ENCODE results near the gene SPATS2.
"Not testable (repeated sequence)": the region's sequence is repeated elsewhere in the genome, so short reads cannot be mapped to it uniquely, and the experiment has no call there.

The SPATS2 gene

GRCh38 chr12:49367381-49368239 is at the start of gene SPATS2:
Gene SPATS2, plus strand, starts transcription at chr12:49367462. Its CDS starts 93,551 bp downstream, at chr12:49461013.
- peak; percentile 68 for DNase-seq

DNA sequence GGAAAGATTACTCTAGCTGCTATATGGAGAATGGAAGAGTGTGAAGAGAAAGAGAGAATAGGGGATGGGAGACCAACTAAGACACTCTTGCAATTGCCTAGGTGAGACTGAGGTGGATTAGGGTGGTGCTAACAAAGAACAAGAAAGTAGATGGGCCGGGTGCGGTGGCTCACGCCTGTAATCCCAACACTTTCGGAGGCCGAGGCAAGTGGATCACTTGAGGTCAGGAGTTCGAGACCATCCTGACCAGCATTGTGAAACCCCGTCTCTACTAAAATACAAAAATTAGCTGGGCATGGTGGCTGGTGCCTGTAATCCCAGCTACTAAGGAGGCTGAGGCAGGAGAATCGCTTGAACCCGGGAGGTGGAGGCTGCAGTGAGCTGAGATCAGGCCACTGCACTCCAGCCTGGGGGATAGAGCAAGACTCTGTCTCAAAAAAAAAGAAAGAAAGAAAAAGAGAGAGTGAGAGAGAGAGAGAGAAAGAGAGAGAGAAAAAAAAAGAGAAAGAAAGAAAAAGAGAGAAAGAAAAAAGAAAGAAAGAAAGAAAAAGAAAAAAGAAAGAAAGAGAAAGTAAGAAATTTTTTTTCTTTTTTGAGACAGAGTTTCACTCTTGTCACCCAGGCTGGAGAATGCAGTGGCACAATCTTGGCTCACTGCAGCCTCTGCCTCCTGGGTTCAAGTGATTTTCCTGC is 46.7 kb upstream of the SPATS2 start:
- not testable (repeated sequence) for DNase-seq

DNA sequence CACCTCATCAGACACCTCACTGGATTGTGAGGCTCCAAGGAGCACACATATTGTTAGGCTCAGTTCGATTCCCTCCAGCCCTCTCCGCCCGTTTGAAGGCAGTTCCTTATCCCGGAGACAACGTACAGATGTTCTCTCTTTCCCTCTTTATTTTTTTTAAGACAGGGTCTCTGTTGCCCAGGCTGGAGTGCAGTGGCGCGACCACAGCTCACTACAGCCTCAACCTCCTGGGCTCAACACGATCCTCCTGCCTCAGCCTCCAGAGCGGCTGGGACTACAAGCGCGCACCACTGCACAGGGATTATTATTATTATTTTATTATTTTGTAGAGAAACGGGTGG is 44.9 kb upstream of the SPATS2 start:
- no peak for DNase-seq

DNA sequence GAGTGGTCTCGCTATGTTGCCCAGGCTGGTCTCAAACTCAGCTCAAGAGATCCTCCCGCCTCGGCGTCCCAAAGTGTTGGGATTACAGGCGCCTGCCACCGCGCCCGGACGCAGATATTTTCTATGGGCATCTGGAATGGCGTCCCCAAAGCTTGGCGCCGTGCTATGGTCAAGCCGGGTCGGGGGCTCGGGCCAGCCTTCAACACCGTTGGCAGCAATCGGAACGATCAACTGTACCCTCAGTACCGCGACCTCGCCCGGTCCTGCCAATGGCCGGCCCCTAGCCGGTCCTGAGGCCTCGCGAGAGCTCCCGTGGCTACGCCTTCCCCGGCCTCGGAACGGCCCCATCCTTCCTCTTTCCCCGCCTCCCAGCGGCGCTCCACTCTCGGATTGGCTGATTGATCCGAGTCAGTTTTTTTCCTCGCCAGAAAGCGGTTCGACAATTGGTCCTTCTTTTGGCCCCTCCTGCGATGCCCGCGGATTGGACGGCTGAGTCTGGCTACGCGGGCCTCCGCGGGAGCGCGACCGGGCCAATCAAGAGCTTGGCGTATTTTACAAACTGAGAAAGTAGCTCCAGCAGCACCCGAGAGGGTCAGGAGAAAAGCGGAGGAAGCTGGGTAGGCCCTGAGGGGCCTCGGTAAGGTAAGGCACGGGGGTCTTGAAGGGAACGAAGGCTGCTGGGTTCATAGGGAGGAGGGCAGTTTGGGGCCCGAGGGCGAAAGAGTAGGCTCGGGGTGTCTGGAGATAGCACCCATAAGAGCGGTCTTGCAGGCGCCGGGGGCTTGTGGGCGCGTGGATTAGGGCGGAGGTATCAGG is 44.3 kb upstream of the SPATS2 start, which contains the start of gene TROAP:
TROAP (plus strand) TSS at position 548 of the 816 bp plus-strand sequence. CDS start 354 bp downstream, outside the sequence.
- peak; percentile 98 for DNase-seq

- no peak for DNase-seq
These were observed 43.7 kb upstream of the SPATS2 start for GRCh38 chr12:49323524-49324097.

- no peak for DNase-seq
These were observed 41.7 kb upstream of the SPATS2 start for GRCh38 chr12:49325606-49326005.

GRCh38 chr12:49327368-49327767 is 39.9 kb upstream of the SPATS2 start:
- no peak for DNase-seq

GRCh38 chr12:49327887-49328286 is 39.4 kb upstream of the SPATS2 start:
- no peak for DNase-seq

DNA sequence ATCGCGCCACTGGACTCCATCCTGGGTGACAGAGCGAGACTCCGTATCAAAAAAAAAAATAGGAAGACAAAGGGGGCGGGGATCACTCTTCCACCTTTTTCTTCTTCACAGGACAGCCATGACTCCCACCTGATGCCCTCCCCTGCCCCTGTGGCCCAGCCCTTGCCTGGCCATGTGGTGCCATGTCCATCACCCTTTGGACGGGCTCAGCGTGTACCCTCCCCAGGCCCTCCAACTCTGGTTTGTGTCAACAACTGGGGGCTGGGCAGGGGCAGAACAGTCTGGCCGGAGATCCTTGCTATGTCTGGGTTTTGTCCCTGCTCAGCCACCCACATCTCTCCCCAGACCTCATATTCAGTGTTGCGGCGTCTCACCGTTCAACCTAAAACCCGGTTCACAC is 38.4 kb upstream of the SPATS2 start:
- DNase-seq: no peak

DNA sequence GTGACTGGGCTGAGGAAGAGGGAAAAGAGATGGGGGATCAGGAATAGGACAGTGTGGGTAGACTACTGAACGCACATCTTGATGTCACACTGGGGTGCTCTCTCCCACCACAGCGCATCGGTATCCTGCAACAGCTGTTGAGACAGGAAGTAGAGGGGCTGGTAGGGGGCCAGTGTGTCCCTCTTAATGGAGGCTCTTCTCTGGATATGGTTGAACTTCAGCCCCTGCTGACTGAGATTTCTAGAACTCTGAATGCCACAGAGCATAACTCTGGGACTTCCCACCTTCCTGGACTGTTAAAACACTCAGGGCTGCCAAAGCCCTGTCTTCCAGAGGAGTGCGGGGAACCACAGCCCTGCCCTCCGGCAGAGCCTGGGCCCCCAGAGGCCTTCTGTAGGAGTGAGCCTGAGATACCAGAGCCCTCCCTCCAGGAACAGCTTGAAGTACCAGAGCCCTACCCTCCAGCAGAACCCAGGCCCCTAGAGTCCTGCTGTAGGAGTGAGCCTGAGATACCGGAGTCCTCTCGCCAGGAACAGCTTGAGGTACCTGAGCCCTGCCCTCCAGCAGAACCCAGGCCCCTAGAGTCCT is 37.1 kb upstream of the SPATS2 start:
- DNase-seq: no peak

DNA sequence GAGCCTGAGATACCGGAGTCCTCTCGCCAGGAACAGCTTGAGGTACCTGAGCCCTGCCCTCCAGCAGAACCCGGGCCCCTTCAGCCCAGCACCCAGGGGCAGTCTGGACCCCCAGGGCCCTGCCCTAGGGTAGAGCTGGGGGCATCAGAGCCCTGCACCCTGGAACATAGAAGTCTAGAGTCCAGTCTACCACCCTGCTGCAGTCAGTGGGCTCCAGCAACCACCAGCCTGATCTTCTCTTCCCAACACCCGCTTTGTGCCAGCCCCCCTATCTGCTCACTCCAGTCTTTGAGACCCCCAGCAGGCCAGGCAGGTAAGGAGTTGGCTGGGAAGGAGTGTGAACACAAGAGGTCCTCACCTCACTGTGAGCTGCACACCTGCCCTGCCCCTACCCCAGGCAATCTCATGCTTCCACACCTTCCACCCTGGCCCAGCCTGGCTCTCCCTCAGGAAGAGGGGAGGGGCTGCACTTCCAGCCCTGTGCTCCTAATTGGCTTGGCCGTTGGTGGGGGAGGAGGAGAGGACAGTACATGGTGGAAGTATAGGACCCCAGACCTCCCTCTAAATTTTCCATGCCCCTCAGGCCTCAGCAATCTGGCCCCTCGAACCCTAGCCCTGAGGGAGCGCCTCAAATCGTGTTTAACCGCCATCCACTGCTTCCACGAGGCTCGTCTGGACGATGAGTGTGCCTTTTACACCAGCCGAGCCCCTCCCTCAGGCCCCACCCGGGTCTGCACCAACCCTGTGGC is 36.5 kb upstream of the SPATS2 start:
- DNase-seq: no peak

- DNase-seq: no peak
These were observed 35.7 kb upstream of the SPATS2 start for GRCh38 chr12:49331380-49332222.

DNA sequence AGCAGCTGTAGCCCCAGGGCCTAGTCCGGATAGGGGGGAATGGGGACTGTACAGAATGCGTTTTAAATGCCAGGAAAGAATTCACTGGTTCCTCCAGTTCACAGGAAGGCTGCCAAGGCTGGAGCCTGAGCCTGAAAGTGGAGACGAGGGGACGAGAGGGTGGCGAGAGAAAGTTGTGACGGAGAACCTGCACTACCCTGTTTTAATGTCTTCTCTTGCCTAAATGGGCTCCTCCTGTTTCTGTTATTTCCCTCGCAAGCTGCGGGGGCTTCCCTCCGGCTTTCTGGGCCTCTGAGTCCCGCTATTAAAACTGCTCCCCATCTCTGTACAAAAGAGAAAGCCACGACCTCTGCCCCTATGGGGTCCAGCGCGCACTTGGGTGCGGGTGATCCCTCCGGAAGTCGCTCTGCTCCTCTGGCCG is 34.8 kb upstream of the SPATS2 start:
- no peak for DNase-seq

DNA sequence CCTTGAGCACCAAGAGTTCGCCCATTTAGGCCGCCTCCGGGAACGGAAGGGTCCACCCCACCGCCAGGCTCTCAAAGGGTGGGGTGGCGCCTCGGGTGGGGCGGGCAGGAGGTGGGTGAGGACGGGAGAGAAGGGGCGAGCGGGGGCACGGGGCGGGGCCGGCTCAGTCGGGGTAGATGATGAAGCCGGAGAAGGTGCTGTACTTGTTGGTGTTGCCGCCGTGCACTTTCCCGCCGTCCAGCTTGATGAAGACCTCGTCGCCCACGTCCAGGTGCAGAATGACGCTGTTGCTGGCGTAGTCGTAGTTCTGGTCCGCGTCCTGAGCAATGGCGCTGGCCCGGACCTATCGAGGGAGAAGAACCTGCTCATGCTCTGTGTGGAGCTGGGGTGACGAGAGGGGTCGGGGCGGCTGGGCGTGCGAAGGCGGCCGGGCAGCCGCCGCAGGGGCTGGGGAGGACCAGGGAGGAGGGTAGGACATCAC is 34.3 kb upstream of the SPATS2 start:
- DNase-seq: no peak

GRCh38 chr12:49333778-49334177 is 33.5 kb upstream of the SPATS2 start:
- DNase-seq: not testable (repeated sequence)

GRCh38 chr12:49334226-49334625 is 33.0 kb upstream of the SPATS2 start:
- DNase-seq: no peak

GRCh38 chr12:49334681-49335080 is 32.6 kb upstream of the SPATS2 start:
- no peak for DNase-seq

GRCh38 chr12:49335118-49335954 is 31.9 kb upstream of the SPATS2 start:
- DNase-seq: no peak

DNA sequence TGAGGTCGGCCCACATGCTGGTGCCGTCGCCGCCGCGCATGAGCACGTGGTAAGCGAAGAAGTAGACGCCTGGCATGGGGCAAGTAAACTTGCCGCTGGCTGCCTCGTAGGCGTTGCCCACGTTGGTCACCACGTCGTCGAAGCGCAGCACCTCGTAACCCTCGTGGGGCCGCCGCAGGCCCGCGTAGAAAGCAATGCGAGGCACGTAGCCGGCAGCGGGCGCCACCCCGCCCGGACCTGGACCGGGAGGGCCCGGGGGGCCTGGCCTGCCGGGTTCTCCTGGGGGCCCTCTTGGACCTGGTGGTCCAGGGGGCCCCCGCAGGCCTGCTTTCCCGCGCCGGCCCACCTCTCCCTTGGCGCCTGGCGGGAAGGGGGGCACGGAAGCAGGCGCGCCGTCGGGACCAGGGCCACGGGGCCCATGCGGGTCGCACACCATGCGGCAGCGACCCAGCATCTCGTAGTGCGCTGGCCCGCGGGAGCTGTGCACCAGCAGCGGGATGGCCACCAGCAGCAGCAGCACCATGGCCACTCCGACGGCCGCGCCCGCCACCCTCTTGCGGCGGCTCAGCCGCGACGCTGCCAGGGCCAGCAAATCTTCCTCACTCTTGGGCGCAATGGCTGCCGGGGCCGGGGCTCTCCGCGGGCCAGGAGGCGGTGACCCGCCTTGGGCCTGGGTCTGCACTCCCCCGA is 31.2 kb upstream of the SPATS2 start:
- DNase-seq: no peak

Measured in DMS79 treated with DMSO at 0.1 percent for 48 hours (cell line).